T-helper 1 cell treated with Interleukin-12 subunit alpha and Interleukin-12 subunit beta and Interleukin-4 antibody, amounts not matched to agents 30 μg/mL and 1 μg/mL, for 36 hours (primary cell): ENCODE measurements around the gene MMRN2.
"Not testable (repeated sequence)": the region's sequence is repeated elsewhere in the genome, so short reads cannot be mapped to it uniquely, and the experiment has no call there.

ENCODE experiments used
- H3K27ac Mint-ChIP-seq: one replicate; pipeline ENCODE4 v1.8.0; 2021; ENCODE audit warnings: mild to moderate bottlenecking, mixed read lengths
- H3K27me3 Mint-ChIP-seq: one replicate; pipeline ENCODE4 v1.8.0; 2021; ENCODE audit warnings: low read depth, mixed read lengths
- H3K36me3 Mint-ChIP-seq: one replicate; pipeline ENCODE4 v1.8.0; 2021; ENCODE audit warnings: low read depth, mixed read lengths
- H3K4me1 Mint-ChIP-seq: one replicate; pipeline ENCODE4 v1.8.0; 2021; ENCODE audit warnings: low read depth, mixed read lengths
- H3K4me3 Mint-ChIP-seq: one replicate; pipeline ENCODE4 v1.8.0; 2021; ENCODE audit warnings: mild to moderate bottlenecking, moderate library complexity, mixed read lengths
- H3K9me3 Mint-ChIP-seq: one replicate; pipeline ENCODE4 v1.8.0; 2021; ENCODE audit warnings: mixed read lengths

The MMRN2 gene

GRCh38 chr10:86957471-86958115 is at the start of gene MMRN2:
Gene MMRN2, minus strand, starts transcription at chr10:86957615. Its CDS starts 74 bp downstream, at chr10:86957541.
- Mint-ChIP-seq H3K27me3 (no peaks in the 10 kb centered on the region), H3K9me3 (peaks cover under 1% of the 10 kb centered on the region), H3K4me1 (no peaks in the 10 kb centered on the region), H3K4me3 (no peak within 1 kb of the TSS), H3K36me3 (no peaks in the 10 kb centered on the region), H3K27ac (no peak within 1 kb of the TSS)

DNA sequence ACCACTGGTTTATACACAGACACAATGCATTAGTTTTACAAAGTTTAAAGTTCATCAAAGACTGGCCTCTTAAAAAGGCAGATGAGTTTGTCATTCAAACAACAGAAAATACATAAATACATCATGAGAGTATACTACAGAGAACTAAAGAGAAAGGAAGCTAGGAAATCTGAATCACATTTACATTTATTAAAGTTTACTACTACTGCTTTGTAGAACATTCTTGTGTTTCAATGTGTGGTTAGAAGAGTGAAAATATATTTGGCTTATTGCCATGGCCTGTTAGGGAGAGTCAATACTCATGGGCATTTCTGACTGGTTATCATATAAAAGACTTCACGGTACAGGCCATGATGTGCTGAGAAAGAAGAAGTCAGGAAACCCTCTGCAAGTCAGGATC is 49.7 kb upstream of the MMRN2 start:
- not testable (repeated sequence) for H3K27ac Mint-ChIP-seq

DNA sequence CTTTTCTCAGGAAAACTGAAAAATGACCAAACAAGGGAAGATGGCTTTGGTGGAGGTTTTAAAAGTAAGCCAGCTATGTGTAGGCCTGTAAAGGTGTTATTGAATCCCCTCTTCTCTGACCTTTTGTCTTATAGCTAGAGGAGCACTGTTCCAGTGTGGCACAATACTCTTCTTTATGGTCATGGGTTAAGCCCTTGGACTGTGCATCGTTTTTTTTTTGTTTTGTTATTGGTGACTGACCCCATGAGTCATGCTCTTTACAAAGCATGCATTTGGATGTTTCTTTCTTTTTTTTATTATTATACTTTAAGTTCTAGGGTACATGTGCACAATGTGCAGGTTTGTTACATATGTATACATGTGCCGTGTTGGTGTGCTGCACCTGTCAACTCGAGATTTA is 43.1 kb upstream of the MMRN2 start:
- no peak overlapping the region for H3K27ac Mint-ChIP-seq
- no peak overlapping the region for H3K4me3 Mint-ChIP-seq
- no peaks in the 10 kb centered on the region for H3K36me3 Mint-ChIP-seq
- peaks cover 8% of the 10 kb centered on the region for H3K27me3 Mint-ChIP-seq
- no peaks in the 10 kb centered on the region for H3K4me1 Mint-ChIP-seq
- H3K9me3 Mint-ChIP-seq = no peaks in the 10 kb centered on the region

More for the DNA sequence above, 49.7 kb upstream of the MMRN2 start:
- not testable (repeated sequence) for H3K9me3 Mint-ChIP-seq, H3K4me3 Mint-ChIP-seq, H3K4me1 Mint-ChIP-seq, H3K36me3 Mint-ChIP-seq, H3K27me3 Mint-ChIP-seq

DNA sequence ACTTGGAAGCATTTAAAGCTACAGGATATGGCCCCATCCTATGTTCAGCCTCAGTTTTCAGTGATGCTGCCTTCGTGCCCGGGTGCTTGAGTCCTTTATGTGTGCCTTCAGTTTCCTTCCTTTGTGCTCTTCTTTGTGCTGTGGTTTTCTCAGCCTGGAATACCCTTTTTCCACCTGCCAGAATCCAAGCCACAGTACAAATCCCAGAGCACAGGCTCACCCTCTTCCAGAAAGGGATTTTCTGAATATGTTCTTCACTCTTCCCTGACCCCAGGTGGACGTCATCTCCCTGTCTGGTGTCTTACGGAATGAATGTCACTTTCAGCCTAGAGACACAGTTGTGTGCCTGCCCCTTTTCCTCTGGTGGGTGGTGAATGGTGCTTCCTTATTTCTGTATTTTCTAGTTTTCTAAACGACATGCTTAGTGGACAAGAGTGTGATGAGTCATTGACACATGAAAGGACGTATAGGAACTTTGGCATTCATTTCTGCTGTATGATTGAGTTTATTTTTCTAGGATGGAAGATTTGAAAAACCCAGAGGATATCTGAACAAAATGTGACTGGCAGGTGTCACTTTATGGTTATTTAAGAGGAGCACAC is 42.5 kb upstream of the MMRN2 start:
- not testable (repeated sequence) for H3K27ac Mint-ChIP-seq, H3K27me3 Mint-ChIP-seq, H3K9me3 Mint-ChIP-seq, H3K4me3 Mint-ChIP-seq, H3K4me1 Mint-ChIP-seq, H3K36me3 Mint-ChIP-seq

- peaks cover 32% of the 10 kb centered on the region for H3K27me3 Mint-ChIP-seq
- no peaks in the 10 kb centered on the region for H3K4me1 Mint-ChIP-seq
- H3K27ac Mint-ChIP-seq = no peak overlapping the region
- no peak overlapping the region for H3K4me3 Mint-ChIP-seq
- H3K9me3 Mint-ChIP-seq = no peaks in the 10 kb centered on the region
- H3K36me3 Mint-ChIP-seq = no peaks in the 10 kb centered on the region
Observed at GRCh38 chr10:86992929-86993328, 35.5 kb upstream of the MMRN2 start.

DNA sequence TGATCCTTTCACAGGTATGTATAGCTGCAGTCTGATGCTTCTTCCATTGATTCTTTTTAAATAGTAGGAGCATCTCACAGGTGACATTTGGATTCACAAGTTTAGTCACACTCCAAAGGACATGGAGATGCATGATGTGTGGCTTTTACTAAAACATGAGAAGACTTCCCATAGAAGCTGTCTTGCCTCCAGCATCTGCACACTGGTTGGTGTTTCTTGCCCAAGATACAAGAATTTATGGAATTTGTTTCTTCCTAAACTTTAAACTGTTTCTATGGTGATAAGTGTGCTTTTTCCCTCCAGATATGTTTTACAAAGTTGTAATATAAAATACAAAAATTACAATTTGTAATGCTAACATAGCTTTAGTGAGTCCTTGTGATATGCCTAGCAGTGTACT is 35.0 kb upstream of the MMRN2 start:
- Mint-ChIP-seq H3K27ac (no peak overlapping the region), H3K4me1 (no peaks in the 10 kb centered on the region), H3K4me3 (no peak overlapping the region), H3K36me3 (no peaks in the 10 kb centered on the region), H3K9me3 (no peaks in the 10 kb centered on the region), H3K27me3 (peaks cover 36% of the 10 kb centered on the region)

- not testable (repeated sequence) for H3K4me1 Mint-ChIP-seq, H3K36me3 Mint-ChIP-seq, H3K9me3 Mint-ChIP-seq, H3K4me3 Mint-ChIP-seq, H3K27ac Mint-ChIP-seq
- peaks cover 28% of the 10 kb centered on the region for H3K27me3 Mint-ChIP-seq
Observed at GRCh38 chr10:86991362-86991761, 33.9 kb upstream of the MMRN2 start.

DNA sequence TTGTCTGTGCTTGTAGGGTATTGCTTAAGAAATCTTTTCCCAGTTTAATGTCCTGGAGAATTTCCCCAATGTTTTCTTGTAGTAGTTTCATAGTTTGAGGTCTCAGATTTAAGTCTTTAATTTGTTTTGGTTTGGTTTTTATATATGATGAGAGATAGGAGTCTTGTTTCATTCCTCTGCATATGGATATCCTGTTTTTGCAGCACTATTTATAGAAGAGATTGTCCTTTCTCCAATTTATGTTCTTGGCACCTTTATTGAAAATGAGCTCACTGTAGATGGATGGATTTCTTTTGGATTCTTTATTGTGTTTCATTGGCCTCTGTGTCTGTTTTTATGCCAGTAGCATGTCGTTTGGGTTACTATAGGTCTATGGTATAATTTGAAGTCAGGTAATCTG is 31.1 kb upstream of the MMRN2 start:
- no peak overlapping the region for H3K4me3 Mint-ChIP-seq
- H3K4me1 Mint-ChIP-seq = no peaks in the 10 kb centered on the region
- no peak overlapping the region for H3K27ac Mint-ChIP-seq
- H3K9me3 Mint-ChIP-seq = no peaks in the 10 kb centered on the region
- H3K36me3 Mint-ChIP-seq = no peaks in the 10 kb centered on the region
- H3K27me3 Mint-ChIP-seq = peaks cover 30% of the 10 kb centered on the region

- not testable (repeated sequence) for H3K36me3 Mint-ChIP-seq, H3K4me1 Mint-ChIP-seq, H3K9me3 Mint-ChIP-seq, H3K4me3 Mint-ChIP-seq, H3K27ac Mint-ChIP-seq
- H3K27me3 Mint-ChIP-seq = peaks cover 36% of the 10 kb centered on the region
Observed at GRCh38 chr10:86984498-86984897, 27.1 kb upstream of the MMRN2 start.

- no peaks in the 10 kb centered on the region for H3K4me1 Mint-ChIP-seq
- H3K27ac Mint-ChIP-seq = no peak overlapping the region
- H3K27me3 Mint-ChIP-seq = peaks cover 29% of the 10 kb centered on the region
- no peak overlapping the region for H3K4me3 Mint-ChIP-seq
- no peaks in the 10 kb centered on the region for H3K36me3 Mint-ChIP-seq
- no peaks in the 10 kb centered on the region for H3K9me3 Mint-ChIP-seq
Observed at GRCh38 chr10:86981716-86982115, 24.3 kb upstream of the MMRN2 start.

GRCh38 chr10:86981020-86981419 is 23.6 kb upstream of the MMRN2 start:
- not testable (repeated sequence) for H3K27ac Mint-ChIP-seq, H3K4me3 Mint-ChIP-seq, H3K36me3 Mint-ChIP-seq, H3K9me3 Mint-ChIP-seq, H3K4me1 Mint-ChIP-seq
- H3K27me3 Mint-ChIP-seq = peaks cover 29% of the 10 kb centered on the region

GRCh38 chr10:86979977-86980448 is 22.6 kb upstream of the MMRN2 start:
- H3K27ac Mint-ChIP-seq = no peak overlapping the region
- H3K27me3 Mint-ChIP-seq = peaks cover 29% of the 10 kb centered on the region
- H3K9me3 Mint-ChIP-seq = no peaks in the 10 kb centered on the region
- no peak overlapping the region for H3K4me3 Mint-ChIP-seq
- H3K36me3 Mint-ChIP-seq = no peaks in the 10 kb centered on the region
- H3K4me1 Mint-ChIP-seq = no peaks in the 10 kb centered on the region

DNA sequence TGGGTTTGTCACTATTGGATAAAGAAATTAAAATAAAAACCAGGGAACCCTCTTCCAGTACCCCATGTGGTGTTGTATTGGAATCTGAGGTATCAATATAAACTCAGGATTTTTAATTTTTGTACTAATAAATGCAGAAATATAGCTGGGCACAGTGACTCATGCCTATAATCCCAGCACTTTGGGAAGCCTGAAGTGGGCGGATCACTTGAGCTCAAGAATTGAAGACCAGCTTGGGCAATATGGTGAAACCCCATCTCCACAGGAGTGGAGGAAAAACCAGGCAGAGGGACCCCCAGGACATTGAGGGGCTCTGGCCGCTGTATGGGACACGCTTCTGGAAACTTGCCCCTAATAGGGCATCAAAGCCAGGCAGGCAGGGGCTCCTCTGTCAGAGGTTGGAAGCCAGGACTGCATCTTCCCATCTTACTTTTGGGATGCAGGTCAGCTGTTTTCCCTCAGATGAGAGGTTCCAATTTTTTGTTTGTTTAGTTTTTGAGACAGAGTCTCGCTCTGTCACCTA is 21.9 kb upstream of the MMRN2 start:
- Mint-ChIP-seq H3K4me1 (no peaks in the 10 kb centered on the region), H3K36me3 (no peaks in the 10 kb centered on the region), H3K27me3 (peaks cover 34% of the 10 kb centered on the region), H3K4me3 (no peak overlapping the region), H3K9me3 (no peaks in the 10 kb centered on the region), H3K27ac (no peak overlapping the region)

DNA sequence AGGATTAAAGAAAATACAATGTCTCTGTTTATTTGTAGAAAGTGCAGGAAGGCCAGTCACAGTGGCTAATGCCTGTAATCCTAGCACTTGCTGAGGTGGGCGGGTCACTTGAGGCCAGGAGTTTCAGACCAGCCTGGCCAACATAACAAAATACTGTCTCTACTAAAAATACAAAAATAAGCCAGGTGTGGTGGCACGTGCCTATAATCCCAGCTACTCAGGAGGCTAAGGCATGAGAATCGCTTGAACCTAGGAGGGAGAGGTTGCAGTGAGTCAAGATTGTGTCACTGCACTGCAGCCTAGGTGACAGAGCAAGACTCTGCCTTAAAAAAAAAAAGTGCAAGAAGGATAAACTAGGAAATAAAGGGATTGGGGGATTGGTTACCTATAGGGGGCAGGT is 21.0 kb upstream of the MMRN2 start:
- H3K4me3 Mint-ChIP-seq, H3K36me3 Mint-ChIP-seq, H3K27ac Mint-ChIP-seq: not testable (repeated sequence)

GRCh38 chr10:86976362-86977056 is 19.1 kb upstream of the MMRN2 start:
- no peaks in the 10 kb centered on the region for H3K36me3 Mint-ChIP-seq
- H3K27me3 Mint-ChIP-seq = peaks cover 45% of the 10 kb centered on the region
- no peak overlapping the region for H3K27ac Mint-ChIP-seq
- H3K4me1 Mint-ChIP-seq = peaks cover 4% of the 10 kb centered on the region
- H3K9me3 Mint-ChIP-seq = no peaks in the 10 kb centered on the region
- no peak overlapping the region for H3K4me3 Mint-ChIP-seq

More for the DNA sequence above, 21.0 kb upstream of the MMRN2 start:
- H3K4me1 Mint-ChIP-seq, H3K9me3 Mint-ChIP-seq: not testable (repeated sequence)
- peaks cover 35% of the 10 kb centered on the region for H3K27me3 Mint-ChIP-seq
